Epithelial cell of proximal tubule (primary cell): ENCODE measurements around the gene SERPINA7. TPM values are rescaled to one million over a fixed set of nuclear protein-coding genes. Genes with fewer than 3 reads are reported as not detected.

Experiments
- DNase-seq: peaks from one replicate; pipeline ENCODE4 v3.0.0-alpha.2; 2011; ENCODE audit warnings: low read depth
- H3K4me3 ChIP-seq: 2 replicates; pipeline ENCODE4 v1.5.1; 2011; ENCODE audit warnings: low read depth, mild to moderate bottlenecking, low read length
- CTCF ChIP-seq: conservative IDR thresholded peaks from 2 replicates; pipeline ENCODE4 v1.5.1; 2012; ENCODE audit warnings: low read depth, mild to moderate bottlenecking, low read length
- total RNA-seq: library from RNA; depleted of rRNA; stranded (reverse); fragments of >200 nt; gene quantifications from 2 replicates; pipeline ENCODE4 v1.2.3, GENCODE V29; 2015

SERPINA7 gene
- total RNA-seq, 1 donor from 2014 or later: not detected

- TF ChIP-seq CTCF: no peak
- no peak overlapping the region for H3K4me3 ChIP-seq
- no peak for DNase-seq
These were observed 573 bp downstream of the SERPINA7 start for GRCh38 chrX:106037835-106038473.

- no peak for DNase-seq
- no peak overlapping the region for H3K4me3 ChIP-seq
- TF ChIP-seq CTCF: no peak
These were observed 1.8 kb downstream of the SERPINA7 start for GRCh38 chrX:106036716-106037115.

GRCh38 chrX:106035064-106035463 lies 3.5 kb downstream of the SERPINA7 start:
- TF ChIP-seq CTCF: peak; percentile 54
- DNase-seq: no peak
- H3K4me3 ChIP-seq: no peak overlapping the region

GRCh38 chrX:106023947-106024346 lies 14.6 kb downstream of the SERPINA7 start:
- no peak overlapping the region for H3K4me3 ChIP-seq
- no peak for DNase-seq
- no peak for TF ChIP-seq CTCF

- TF ChIP-seq CTCF: no peak
- no peak overlapping the region for H3K4me3 ChIP-seq
- no peak for DNase-seq
These were observed 16.3 kb downstream of the SERPINA7 start for GRCh38 chrX:106022238-106022637.

GRCh38 chrX:106014119-106014775 lies 24.3 kb downstream of the SERPINA7 start:
- TF ChIP-seq CTCF: no peak
- no peak for DNase-seq
- H3K4me3 ChIP-seq: no peak overlapping the region

- H3K4me3 ChIP-seq: no peak overlapping the region
- no peak for TF ChIP-seq CTCF
- DNase-seq: no peak
These were observed 29.4 kb downstream of the SERPINA7 start for GRCh38 chrX:106009145-106009544.
